ENCODE measurements around the gene ADGB. TPM values are rescaled to one million over a fixed set of nuclear protein-coding genes. Genes with fewer than 3 reads are reported as not detected.

ADGB gene
- total RNA-seq, 1 experiment from 2014 or later: not detected

- DNase-seq (ENCODE audit: low read depth, low spot score) (no peak), ATAC-seq (no peak)
- H4K20me1 ChIP-seq (ENCODE audit: insufficient read depth): no peaks in the 10 kb centered on the region
- no peaks in the 10 kb centered on the region for H3K9me2 ChIP-seq (ENCODE audit: insufficient read depth)
- no peaks in the 10 kb centered on the region for H3K4me1 ChIP-seq (ENCODE audit: control insufficient read depth in 1 of 2, insufficient read depth in 2 of 2, low read length in 2 of 2)
- ChIA-PET POLR2A (no interaction called here), RAD21 (ENCODE audit: low non-redundant PET in 1 of 2, low total read pairs in 2 of 2, uncharacterized antibody in 2 of 2, unreplicated experiment in 2 of 2) (no interaction called here), CTCF (no interaction called here)
- H3K4me3 ChIP-seq (replicated peaks in 1 of 2; ENCODE audit: low read depth in 1 of 2, low read length in 2 of 2): no peak overlapping the region
- no peak overlapping the region for H2AFZ ChIP-seq (ENCODE audit: low read depth, low read length, poor library complexity, severe bottlenecking)
- no peak overlapping the region for H3K4me2 ChIP-seq (ENCODE audit: low read length)
- H3K27ac ChIP-seq (ENCODE audit: low read depth, low read length): no peak overlapping the region
- H3K36me3 ChIP-seq (ENCODE audit: control insufficient read depth in 1 of 2, insufficient read depth in 2 of 2, low read length in 2 of 2): no peaks in the 10 kb centered on the region
- no peak overlapping the region for H3K9ac ChIP-seq (ENCODE audit: low read length)
- BruUV-seq (replicated peaks): no TSS peak
- intact Hi-C loops (cut with micrococcal nuclease): no loop called here
- H3K9me3 ChIP-seq (ENCODE audit: control insufficient read depth in 1 of 2, insufficient read depth in 1 of 2, low read depth in 1 of 2, low read length in 2 of 2): no peaks in the 10 kb centered on the region
- TF ChIP-seq EGR1 (IDR thresholded peaks at IDR 0.05; ENCODE audit: low read depth) (no peak), POLR2A (IDR thresholded peaks at IDR 0.05; ENCODE audit: borderline replicate concordance, extremely low read depth, insufficient read depth, insufficient read length) (no peak), CTCF (IDR thresholded peaks at IDR 0.05 in 2 of 3, conservative IDR thresholded peaks at IDR 0.05 in 1 of 3; ENCODE audit: borderline replicate concordance in 1 of 3, insufficient read depth in 1 of 3, low read depth in 2 of 3, low read length in 2 of 3) (no peak), EZH2 (IDR thresholded peaks at IDR 0.05) (no peak), TCF7L2 (IDR thresholded peaks at IDR 0.05; ENCODE audit: borderline replicate concordance, extremely low read depth, insufficient read depth, insufficient read length) (no peak), EZH2phosphoT487 (IDR thresholded peaks at IDR 0.05; ENCODE audit: borderline replicate concordance) (no peak), YY1 (IDR thresholded peaks at IDR 0.05; ENCODE audit: extremely low read depth, insufficient replicate concordance, low read depth, low read length) (no peak), JUND (IDR thresholded peaks at IDR 0.05) (no peak), ZFX (IDR thresholded peaks at IDR 0.05) (no peak)
- TF ChIP-seq, protein P1, sequence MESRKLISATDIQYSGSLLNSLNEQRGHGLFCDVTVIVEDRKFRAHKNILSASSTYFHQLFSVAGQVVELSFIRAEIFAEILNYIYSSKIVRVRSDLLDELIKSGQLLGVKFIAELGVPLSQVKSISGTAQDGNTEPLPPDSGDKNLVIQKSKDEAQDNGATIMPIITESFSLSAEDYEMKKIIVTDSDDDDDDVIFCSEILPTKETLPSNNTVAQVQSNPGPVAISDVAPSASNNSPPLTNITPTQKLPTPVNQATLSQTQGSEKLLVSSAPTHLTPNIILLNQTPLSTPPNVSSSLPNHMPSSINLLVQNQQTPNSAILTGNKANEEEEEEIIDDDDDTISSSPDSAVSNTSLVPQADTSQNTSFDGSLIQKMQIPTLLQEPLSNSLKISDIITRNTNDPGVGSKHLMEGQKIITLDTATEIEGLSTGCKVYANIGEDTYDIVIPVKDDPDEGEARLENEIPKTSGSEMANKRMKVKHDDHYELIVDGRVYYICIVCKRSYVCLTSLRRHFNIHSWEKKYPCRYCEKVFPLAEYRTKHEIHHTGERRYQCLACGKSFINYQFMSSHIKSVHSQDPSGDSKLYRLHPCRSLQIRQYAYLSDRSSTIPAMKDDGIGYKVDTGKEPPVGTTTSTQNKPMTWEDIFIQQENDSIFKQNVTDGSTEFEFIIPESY (IDR thresholded peaks at IDR 0.05; ENCODE audit: extremely low read depth, insufficient replicate concordance, low read length): no peak
- H3K79me2 ChIP-seq (ENCODE audit: insufficient read depth, low read length): no peaks in the 10 kb centered on the region
- H3K27me3 ChIP-seq (ENCODE audit: insufficient read depth, low read length): no peaks in the 10 kb centered on the region
Observed at GRCh38 chr6:146593986-146594385, 4.8 kb upstream of the ADGB start.

Measured in HCT116 (cell line).